ENCODE results near the gene VTI1A. TPM values are rescaled to one million over a fixed set of nuclear protein-coding genes. Genes with fewer than 3 reads are reported as not detected.

Gene VTI1A
- total and polyA plus RNA-seq, 9 of the 15 experiments (the other 6 are each of a cell fraction or from before 2014, with no cell fraction given) = 9.3 to 21.4 (median 16.0) TPM

DNA sequence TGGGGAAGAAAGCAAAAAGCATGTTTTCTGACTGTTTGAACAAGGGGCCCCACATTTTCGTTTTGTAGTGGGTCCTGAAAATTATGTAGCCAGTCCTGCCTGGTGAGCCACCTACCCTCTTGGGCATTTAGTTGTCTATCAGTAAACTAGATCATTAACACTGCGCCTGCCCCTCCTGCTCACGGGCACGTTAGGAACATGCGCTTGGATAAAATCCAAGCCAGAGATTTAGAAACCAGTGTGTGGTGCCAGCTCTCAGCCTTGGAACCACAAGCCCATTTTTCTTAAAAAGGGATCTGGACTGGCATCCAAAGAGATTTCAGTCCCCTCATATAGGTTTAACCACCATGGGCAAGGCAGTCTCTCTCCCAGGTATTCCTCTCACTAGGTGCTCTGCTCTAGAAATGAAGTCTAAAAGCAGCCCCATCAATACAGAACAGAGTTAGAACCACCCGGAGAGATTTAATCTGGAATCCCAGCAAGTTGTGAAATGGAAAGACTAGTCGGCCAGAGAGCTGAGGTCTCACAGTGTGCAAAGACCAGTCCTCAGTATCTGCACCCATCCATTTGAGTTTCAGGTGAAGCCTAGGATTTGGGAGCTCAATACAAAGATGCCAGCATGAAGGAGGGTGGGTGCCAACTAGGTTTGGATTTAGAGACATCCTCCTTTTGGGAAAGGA is 379.1 kb downstream of the VTI1A start (continued):
- no peak for TF ChIP-seq ZNF318 (IDR thresholded peaks at IDR 0.05; ENCODE audit: borderline replicate concordance in 1 of 2, low read depth in 1 of 2)

All from K562 (cell line).